K562 (cell line): ENCODE measurements around the gene TXNRD2. TPM values are rescaled to one million over a fixed set of nuclear protein-coding genes. Genes with fewer than 3 reads are reported as not detected.

Source experiments
- EHMT2 ChIP-seq: fragments of 450-650 bp; IDR thresholded peaks from 2 replicates; pipeline ENCODE4 v1.6.1; 2018; ENCODE audit warnings: antibody characterized with exemption
- FOXA1 ChIP-seq: fragments of 450-650 bp; IDR thresholded peaks from 2 replicates; pipeline ENCODE4 v1.6.1; 2016; ENCODE audit warnings: mild to moderate bottlenecking, borderline replicate concordance
- HNRNPLL ChIP-seq: fragments of 200-400 bp; formaldehyde crosslinking; IDR thresholded peaks from 2 replicates; pipeline ENCODE4 v1.6.1; 2017; ENCODE audit warnings: low read length, low read depth, mild to moderate bottlenecking; ENCODE audit not compliant: poor library complexity, severe bottlenecking
- KAT8 ChIP-seq: fragments of 450-650 bp; IDR thresholded peaks from 2 replicates; pipeline ENCODE4 v1.6.1; 2016; ENCODE audit warnings: low read depth, mild to moderate bottlenecking
- KHSRP ChIP-seq: fragments of 450-650 bp; IDR thresholded peaks from 2 replicates; pipeline ENCODE4 v1.6.1; 2017
- NR2F6 ChIP-seq: fragments of 450-650 bp; formaldehyde crosslinking; IDR thresholded peaks from 2 replicates; pipeline ENCODE4 v1.4.0; 2020; ENCODE audit warnings: mild to moderate bottlenecking
- PPARD ChIP-seq: fragments of 250-450 bp; sonication (Bioruptor Pico); IDR thresholded peaks from 2 replicates; pipeline ENCODE4 v1.8.0; 2022; ENCODE audit warnings: inconsistent platforms, mild to moderate bottlenecking, moderate library complexity
- SMAD1 ChIP-seq: fragments of 150-350 bp; IDR thresholded peaks from 2 replicates; pipeline ENCODE4 v1.6.1; 2014; ENCODE audit warnings: low read length, low read depth; ENCODE audit not compliant: partially characterized antibody
- SMAD2 ChIP-seq: fragments of 150-350 bp; IDR thresholded peaks from 2 replicates; pipeline ENCODE4 v1.6.1; 2014; ENCODE audit warnings: low read depth, mild to moderate bottlenecking, low read length
- SMAD4 ChIP-seq: fragments of 250-450 bp; sonication (Bioruptor Pico); conservative IDR thresholded peaks from 2 replicates; pipeline ENCODE4 v1.8.0; 2021; ENCODE audit warnings: inconsistent platforms, mild to moderate bottlenecking, moderate library complexity
- SNIP1 ChIP-seq: fragments of 450-650 bp; IDR thresholded peaks from 2 replicates; pipeline ENCODE4 v1.7.1; 2017; ENCODE audit warnings: low read depth, mild to moderate bottlenecking
- XRCC5 ChIP-seq: fragments of 200-400 bp; formaldehyde crosslinking; IDR thresholded peaks from 2 replicates; pipeline ENCODE4 v1.6.1; 2017; ENCODE audit warnings: low read depth, mild to moderate bottlenecking, low read length
- ZBTB1 ChIP-seq: sonication (generic); formaldehyde crosslinking; IDR thresholded peaks from 2 replicates; pipeline ENCODE4 v1.8.1; 2023; ENCODE audit warnings: missing genetic modification reagents, low read depth, mild to moderate bottlenecking, borderline replicate concordance
- ZFPM2 ChIP-seq: fragments of 250-450 bp; sonication (Bioruptor Pico); IDR thresholded peaks from 2 replicates; pipeline ENCODE4 v1.5.1; 2022; ENCODE audit warnings: mild to moderate bottlenecking
- ZKSCAN1 ChIP-seq: fragments of 150-350 bp; IDR thresholded peaks from 2 replicates; pipeline ENCODE4 v1.6.1; 2016; ENCODE audit warnings: low read depth, low read length
- ZNF280B ChIP-seq: fragments of 250-450 bp; sonication (Bioruptor Pico); IDR thresholded peaks from 2 replicates; pipeline ENCODE4 v1.5.1; 2021; ENCODE audit warnings: mild to moderate bottlenecking
- ZNF444 ChIP-seq: fragments of 250-450 bp; sonication (Bioruptor Pico); IDR thresholded peaks from 2 replicates; pipeline ENCODE4 v1.4.0; 2020; ENCODE audit warnings: mild to moderate bottlenecking, moderate library complexity
- ZNF639 ChIP-seq, 2 experiments: fragments of 200-800 bp in 1 of 2; sonication (Bioruptor generic) in 1 of 2; sonication (generic) in 1 of 2; formaldehyde crosslinking in 1 of 2; IDR thresholded peaks in 1 of 2; conservative IDR thresholded peaks in 1 of 2; 2 replicates each; pipeline versions ENCODE4 v1.5.0 to v1.6.1; 2016 to 2020; ENCODE audit warnings: missing compliant biosample characterization in 1 of 2, missing genetic modification characterization in 1 of 2, missing genetic modification reagents in 1 of 2
- ZNF668 ChIP-seq: fragments of 250-450 bp; sonication (Bioruptor Pico); IDR thresholded peaks from 2 replicates; pipeline ENCODE4 v1.8.0; 2022; ENCODE audit warnings: mild to moderate bottlenecking, inconsistent platforms
- ZNF778 ChIP-seq: fragments of 450-650 bp; formaldehyde crosslinking; IDR thresholded peaks from 2 replicates; pipeline ENCODE4 v1.4.0; 2020; ENCODE audit warnings: mild to moderate bottlenecking, moderate library complexity
- polyA plus RNA-seq, 8 experiments: library from polyadenylated mRNA; depleted of rRNA in 4 of 8; stranded (reverse) in 5 of 8; unstranded in 3 of 8; fragments of >200 nt; fragmentation: Nextera tagmentation in 2 of 8; fragmentation: Illumina TruSeq in 1 of 8; extraction: Ambion mirVana in 2 of 8; extraction: Trizol in 1 of 8; gene quantifications; 2 replicates each; pipeline versions ENCODE4 v1.2.1 to v1.2.3, GENCODE V29; 2011 to 2014; ENCODE audit warnings: inconsistent platforms in 1 of 8, missing spikeins in 1 of 8
- total RNA-seq, 7 experiments: library from RNA; depleted of rRNA in 6 of 7; stranded (reverse); fragments of >200 nt in 6 of 7; fragmentation: Illumina TruSeq in 2 of 7; extraction: Trizol in 2 of 7; gene quantifications; 2 replicates each; pipeline versions ENCODE4 v1.2.1 to v1.2.3, GENCODE V29; 2011 to 2021; ENCODE audit warnings: low replicate concordance in 1 of 7
- TF ChIP-seq, protein P1 (sequence below): fragments of 450-650 bp; conservative IDR thresholded peaks from 2 replicates; pipeline ENCODE4 v1.6.1; 2016; ENCODE audit warnings: missing genetic modification characterization, low read depth, mild to moderate bottlenecking, control low read depth, missing compliant biosample characterization
- TF ChIP-seq, protein P2 (sequence below): fragments of 450-650 bp; IDR thresholded peaks from 2 replicates; pipeline ENCODE4 v1.6.1; 2017; ENCODE audit warnings: antibody characterized with exemption

The TXNRD2 gene
- total and polyA plus RNA-seq, 9 of the 15 experiments (the other 6 are each of a cell fraction or from before 2014, with no cell fraction given) = 3.3 to 80.2 (median 49.4) TPM

DNA sequence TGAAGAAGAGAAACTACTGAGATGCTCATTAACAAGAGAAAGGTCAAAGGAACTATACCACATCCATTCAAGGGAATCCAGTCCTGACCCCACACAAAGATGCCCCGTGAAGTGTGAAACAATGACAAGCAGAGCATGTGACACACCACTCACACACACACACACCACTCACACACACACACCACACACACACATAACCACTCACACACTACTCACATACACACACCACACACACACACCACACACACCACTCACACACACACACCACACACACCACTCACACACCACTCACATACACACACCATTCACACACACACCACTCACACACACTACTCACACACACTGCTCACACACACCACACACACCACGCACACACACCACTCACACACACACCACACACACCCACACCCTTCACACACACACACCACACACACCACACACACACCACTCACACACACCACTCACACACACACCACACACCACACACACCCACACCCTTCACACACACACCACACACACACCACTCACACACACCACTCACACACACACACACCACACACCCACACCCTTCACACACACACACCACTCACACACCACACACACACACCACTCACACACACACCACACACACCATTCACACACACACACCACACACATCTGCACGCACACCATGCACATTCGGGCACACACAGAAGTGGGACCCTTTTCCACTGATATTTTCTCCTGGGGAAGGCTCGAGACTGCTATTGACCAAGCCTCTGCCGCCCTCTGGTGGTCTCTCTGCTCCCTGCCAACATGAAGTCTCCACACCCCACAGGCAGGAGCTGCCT lies 32.1 kb downstream of the TXNRD2 start (continued):
- TF ChIP-seq ZNF280B (CRISPR knock-in tag) = no peak
- no peak for TF ChIP-seq ZBTB1 (CRISPR knock-in tag)
- TF ChIP-seq ZNF444 = no peak
- TF ChIP-seq KAT8 = no peak
- no peak for TF ChIP-seq ZNF778 (CRISPR knock-in tag)
- no peak for TF ChIP-seq ZNF639 (CRISPR knock-in tag; conservative IDR thresholded peaks at IDR 0.05 in 1 of 2, IDR thresholded peaks at IDR 0.05 in 1 of 2)
- no peak for TF ChIP-seq NR2F6
- peak; percentile 100 for TF ChIP-seq SMAD2
- peak; percentile 61; the same call in 1 of the 2 replicates for TF ChIP-seq SMAD4
- peak; percentile 68 for TF ChIP-seq ZKSCAN1
- TF ChIP-seq HNRNPLL = peak; percentile 50
- TF ChIP-seq KHSRP = peak; percentile 11; the same call in 1 of the 2 replicates
- peak; percentile 48; the same call in 1 of the 2 replicates for TF ChIP-seq SNIP1
- TF ChIP-seq XRCC5 = peak; percentile 89; the same call in 1 of the 2 replicates
- peak; percentile 85 for TF ChIP-seq EHMT2
- TF ChIP-seq, protein P1, sequence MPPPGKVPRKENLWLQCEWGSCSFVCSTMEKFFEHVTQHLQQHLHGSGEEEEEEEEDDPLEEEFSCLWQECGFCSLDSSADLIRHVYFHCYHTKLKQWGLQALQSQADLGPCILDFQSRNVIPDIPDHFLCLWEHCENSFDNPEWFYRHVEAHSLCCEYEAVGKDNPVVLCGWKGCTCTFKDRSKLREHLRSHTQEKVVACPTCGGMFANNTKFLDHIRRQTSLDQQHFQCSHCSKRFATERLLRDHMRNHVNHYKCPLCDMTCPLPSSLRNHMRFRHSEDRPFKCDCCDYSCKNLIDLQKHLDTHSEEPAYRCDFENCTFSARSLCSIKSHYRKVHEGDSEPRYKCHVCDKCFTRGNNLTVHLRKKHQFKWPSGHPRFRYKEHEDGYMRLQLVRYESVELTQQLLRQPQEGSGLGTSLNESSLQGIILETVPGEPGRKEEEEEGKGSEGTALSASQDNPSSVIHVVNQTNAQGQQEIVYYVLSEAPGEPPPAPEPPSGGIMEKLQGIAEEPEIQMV (tag) = no peak
- TF ChIP-seq SMAD1 = peak; percentile 89
- no peak for TF ChIP-seq ZNF668 (CRISPR knock-in tag)
- TF ChIP-seq, protein P2, sequence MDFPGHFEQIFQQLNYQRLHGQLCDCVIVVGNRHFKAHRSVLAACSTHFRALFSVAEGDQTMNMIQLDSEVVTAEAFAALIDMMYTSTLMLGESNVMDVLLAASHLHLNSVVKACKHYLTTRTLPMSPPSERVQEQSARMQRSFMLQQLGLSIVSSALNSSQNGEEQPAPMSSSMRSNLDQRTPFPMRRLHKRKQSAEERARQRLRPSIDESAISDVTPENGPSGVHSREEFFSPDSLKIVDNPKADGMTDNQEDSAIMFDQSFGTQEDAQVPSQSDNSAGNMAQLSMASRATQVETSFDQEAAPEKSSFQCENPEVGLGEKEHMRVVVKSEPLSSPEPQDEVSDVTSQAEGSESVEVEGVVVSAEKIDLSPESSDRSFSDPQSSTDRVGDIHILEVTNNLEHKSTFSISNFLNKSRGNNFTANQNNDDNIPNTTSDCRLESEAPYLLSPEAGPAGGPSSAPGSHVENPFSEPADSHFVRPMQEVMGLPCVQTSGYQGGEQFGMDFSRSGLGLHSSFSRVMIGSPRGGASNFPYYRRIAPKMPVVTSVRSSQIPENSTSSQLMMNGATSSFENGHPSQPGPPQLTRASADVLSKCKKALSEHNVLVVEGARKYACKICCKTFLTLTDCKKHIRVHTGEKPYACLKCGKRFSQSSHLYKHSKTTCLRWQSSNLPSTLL = peak; percentile 79; the same call in 1 of the 2 replicates
- no peak for TF ChIP-seq FOXA1
- no peak for TF ChIP-seq PPARD (CRISPR knock-in tag)
- no peak for TF ChIP-seq ZFPM2 (CRISPR knock-in tag)
